C4-2B (cell line): Measurements from ENCODE around the gene KDM4C.

ENCODE experiments used
- H3K27ac ChIP-seq: fragments of 450-650 bp; 2 replicates; pipeline ENCODE4 v1.5.1; 2017
- CTCF ChIP-seq: fragments of 450-650 bp; conservative IDR thresholded peaks from 2 replicates; pipeline ENCODE4 v1.5.1; 2017; ENCODE audit warnings: mild to moderate bottlenecking
- ZFX ChIP-seq: fragments of 450-650 bp; IDR thresholded peaks from 2 replicates; pipeline ENCODE4 v1.6.1; 2017

Gene KDM4C

GRCh38 chr9:7121664-7122063 is 363.9 kb downstream of the KDM4C start:
- H3K27ac ChIP-seq, result peak overlapping the region; percentile 52; the same call in 1 of the 2 replicates

DNA sequence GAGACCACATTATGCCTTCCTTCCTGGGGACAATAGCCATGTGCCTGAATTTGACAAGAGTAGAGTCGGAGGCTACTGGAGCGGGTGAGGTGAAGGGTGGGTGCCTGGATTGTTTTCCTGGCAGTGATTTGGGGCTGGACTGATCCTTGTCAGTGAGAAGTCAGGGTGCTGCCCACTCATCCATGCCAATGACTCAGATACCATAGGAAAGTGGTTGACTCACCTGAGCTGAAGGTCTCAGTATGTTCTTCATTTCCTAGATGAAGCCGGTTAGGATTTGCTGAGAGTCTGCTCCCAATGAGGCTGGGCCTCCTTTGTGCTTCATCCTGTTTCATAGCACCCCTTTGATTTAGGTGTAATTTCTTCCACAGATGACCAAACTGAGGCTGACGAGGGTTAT is 366.0 kb downstream of the KDM4C start:
- no peak for TF ChIP-seq ZFX
- no peak for TF ChIP-seq CTCF
- H3K27ac ChIP-seq, result no peak overlapping the region

More at GRCh38 chr9:7121664-7122063, 363.9 kb downstream of the KDM4C start:
- TF ChIP-seq CTCF (no peak), ZFX (no peak)

DNA sequence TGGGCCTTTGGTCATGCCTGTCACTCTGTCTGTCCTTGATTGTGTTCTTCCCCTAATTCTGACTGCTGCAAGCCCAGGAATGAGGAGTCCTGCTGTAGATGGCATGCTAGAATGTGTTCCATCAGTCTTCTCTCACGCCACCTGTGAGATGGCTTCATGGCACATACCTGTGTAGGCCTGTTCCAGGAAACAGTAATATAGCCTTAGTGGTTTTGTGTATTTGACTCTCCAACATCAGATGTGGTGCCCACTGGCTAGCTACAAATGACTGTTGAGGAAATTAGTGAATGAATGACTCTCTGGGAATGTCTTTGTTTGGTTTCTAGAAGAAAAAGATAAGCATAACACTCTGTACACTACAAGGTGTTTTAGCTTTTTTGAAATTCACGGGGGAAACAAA is 367.5 kb downstream of the KDM4C start:
- TF ChIP-seq CTCF, result no peak
- TF ChIP-seq ZFX, result no peak
- H3K27ac ChIP-seq, result no peak overlapping the region

- TF ChIP-seq ZFX (no peak), CTCF (no peak)
- H3K27ac ChIP-seq, result no peak overlapping the region
These were observed 371.6 kb downstream of the KDM4C start for GRCh38 chr9:7129391-7129790.

- no peak overlapping the region for H3K27ac ChIP-seq
- TF ChIP-seq ZFX (no peak), CTCF (no peak)
These were observed 372.6 kb downstream of the KDM4C start for GRCh38 chr9:7130266-7130820.

- TF ChIP-seq CTCF, result no peak
- no peak for TF ChIP-seq ZFX
These were observed 374.8 kb downstream of the KDM4C start for GRCh38 chr9:7132605-7133004.

GRCh38 chr9:7135735-7136134 is 378.0 kb downstream of the KDM4C start:
- no peak overlapping the region for H3K27ac ChIP-seq
- TF ChIP-seq CTCF (no peak), ZFX (no peak)

More at GRCh38 chr9:7132605-7133004, 374.8 kb downstream of the KDM4C start:
- no peak overlapping the region for H3K27ac ChIP-seq
